CD4-positive, alpha-beta memory T cell (primary cell): ENCODE results near the gene ISLR2. TPM values are rescaled to one million over a fixed set of nuclear protein-coding genes. Genes with fewer than 3 reads are reported as not detected.

ENCODE experiments used
- CTCF ChIA-PET: fragments of 350-600 bp; sonication (Branson Sonifier 250); formaldehyde crosslinking; loops from one replicate; lab custom pipeline; 2021; ENCODE audit warnings: inconsistent platforms; ENCODE audit not compliant: partially characterized antibody; lab: Charles Lee
- POLR2A ChIA-PET: fragments of 350-600 bp; sonication (Branson Sonifier 250); formaldehyde crosslinking; loops from one replicate; lab custom pipeline; 2021; ENCODE audit not compliant: partially characterized antibody; lab: Charles Lee
- DNase-seq, 5 donors: peaks; one replicate each; pipeline versions ENCODE4 v3.0.0 to v3.0.0-alpha.2; 2020 to 2022; ENCODE audit warnings: mixed read lengths in 1 of 5
- H3K27ac ChIP-seq: one replicate; pipeline ENCODE4 v1.7.0; 2013; ENCODE audit warnings: low read depth, low read length
- H3K27me3 ChIP-seq: 2 replicates; pipeline ENCODE4 v1.7.0; 2013; ENCODE audit warnings: mild to moderate bottlenecking, low read length, moderate library complexity; ENCODE audit not compliant: insufficient read depth
- H3K36me3 ChIP-seq: 2 replicates; pipeline ENCODE4 v1.7.0; 2013; ENCODE audit warnings: mild to moderate bottlenecking, low read length, moderate library complexity; ENCODE audit not compliant: insufficient read depth
- H3K4me1 ChIP-seq: 2 replicates; pipeline ENCODE4 v1.7.0; 2013; ENCODE audit warnings: mild to moderate bottlenecking, low read length, moderate library complexity; ENCODE audit not compliant: insufficient read depth
- H3K4me3 ChIP-seq, 2 donors: one replicate each; pipeline ENCODE4 v1.7.0; 2013; ENCODE audit warnings: low read length in 2 of 2, mild to moderate bottlenecking in 1 of 2
- H3K9me3 ChIP-seq, 2 donors: one replicate each; pipeline ENCODE4 v1.7.0; 2013; ENCODE audit warnings: low read length in 2 of 2, control low read depth in 1 of 2; ENCODE audit not compliant: control insufficient read depth in 1 of 2
- H3K27ac Mint-ChIP-seq, 7 donors: one replicate each; pipeline ENCODE4 v1.8.0; 2020 to 2021; ENCODE audit warnings: mixed read lengths in 7 of 7, mild to moderate bottlenecking in 6 of 7, inconsistent platforms in 3 of 7, moderate library complexity in 3 of 7
- H3K27me3 Mint-ChIP-seq, 2 donors: one replicate each; pipeline ENCODE4 v1.8.0; 2020 to 2021; ENCODE audit warnings: mixed read lengths in 2 of 2
- H3K36me3 Mint-ChIP-seq, 2 donors: one replicate each; pipeline ENCODE4 v1.8.0; 2020 to 2021; ENCODE audit warnings: mixed read lengths in 2 of 2, inconsistent platforms in 1 of 2, mild to moderate bottlenecking in 1 of 2
- H3K4me1 Mint-ChIP-seq, 4 donors: one replicate each; pipeline ENCODE4 v1.8.0; 2020 to 2021; ENCODE audit warnings: mixed read lengths in 4 of 4, mild to moderate bottlenecking in 1 of 4
- H3K4me3 Mint-ChIP-seq, 8 donors: one replicate each; pipeline ENCODE4 v1.8.0; 2020 to 2021; ENCODE audit warnings: mixed read lengths in 8 of 8, mild to moderate bottlenecking in 7 of 8, moderate library complexity in 6 of 8, inconsistent platforms in 3 of 8
- H3K9me3 Mint-ChIP-seq, 8 donors: one replicate each; pipeline ENCODE4 v1.8.0; 2020 to 2021; ENCODE audit warnings: mixed read lengths in 8 of 8, mild to moderate bottlenecking in 5 of 8, inconsistent platforms in 3 of 8, moderate library complexity in 1 of 8
- intact Hi-C: fragments of 100-400 bp; cut with micrococcal nuclease; formaldehyde crosslinking; loops from one replicate; pipeline ENCODE4 v1.15.1; 2023
- polyA plus RNA-seq, 2 donors: library from polyadenylated mRNA; unstranded; fragments of 300-500 nt; fragmentation: Illumina TruSeq; gene quantifications; one replicate each; pipeline ENCODE4 v1.2.3, GENCODE V29; 2021
- total RNA-seq, 2 experiments: library from RNA; stranded (reverse); gene quantifications; one replicate each; pipeline ENCODE4 v1.2.3, GENCODE V29; 2021

Gene ISLR2
- total and polyA plus RNA-seq, 4 experiments from 2014 or later, result not detected

GRCh38 chr15:74144153-74144775 lies 13.9 kb downstream of the ISLR2 start:
- intact Hi-C loops, result no loop called here
- H3K36me3 Mint-ChIP-seq, result no peaks in the 10 kb centered on the region
- CTCF ChIA-PET, result no interaction called here

GRCh38 chr15:74146277-74146800 lies 16.0 kb downstream of the ISLR2 start:
- no peaks in the 10 kb centered on the region for H3K27me3 ChIP-seq
- Mint-ChIP-seq H3K4me3 (no peak overlapping the region), H3K9me3 (peaks cover 0 to 10% (median 5%) of the 10 kb centered on the region in 8 donors), H3K4me1 (no peaks in the 10 kb centered on the region), H3K27ac (no peak overlapping the region), H3K27me3 (peaks cover 19 to 20% of the 10 kb centered on the region in 2 donors), H3K36me3 (no peaks in the 10 kb centered on the region)
- no peaks in the 10 kb centered on the region for H3K36me3 ChIP-seq
- H3K4me3 ChIP-seq, result no peak overlapping the region
- intact Hi-C loops, result no loop called here
- H3K9me3 ChIP-seq, result no peaks in the 10 kb centered on the region
- H3K4me1 ChIP-seq, result no peaks in the 10 kb centered on the region
- ChIA-PET CTCF (no interaction called here), POLR2A (no interaction called here)
- H3K27ac ChIP-seq, result no peak overlapping the region
- DNase-seq, result no peak

More at GRCh38 chr15:74144153-74144775, 13.9 kb downstream of the ISLR2 start:
- Mint-ChIP-seq H3K27ac (no peak overlapping the region), H3K4me1 (no peaks in the 10 kb centered on the region), H3K27me3 (peaks cover 23 to 31% of the 10 kb centered on the region in 2 donors), H3K4me3 (no peak overlapping the region), H3K9me3 (peaks cover 0 to 10% (median 5%) of the 10 kb centered on the region in 8 donors)
- Histone ChIP-seq H3K4me3 (no peak overlapping the region), H3K27me3 (no peaks in the 10 kb centered on the region), H3K9me3 (no peaks in the 10 kb centered on the region), H3K27ac (no peak overlapping the region), H3K36me3 (no peaks in the 10 kb centered on the region), H3K4me1 (no peaks in the 10 kb centered on the region)
- POLR2A ChIA-PET, result no interaction called here
- no peak for DNase-seq

- DNase-seq, result no peak
- no peaks in the 10 kb centered on the region for H3K4me1 ChIP-seq
- no peak overlapping the region for H3K4me3 ChIP-seq
- no peaks in the 10 kb centered on the region for H3K36me3 ChIP-seq
- Mint-ChIP-seq H3K27ac (no peak overlapping the region), H3K9me3 (peaks cover 0 to 10% (median 5%) of the 10 kb centered on the region in 8 donors), H3K4me3 (no peak overlapping the region), H3K4me1 (no peaks in the 10 kb centered on the region), H3K36me3 (no peaks in the 10 kb centered on the region), H3K27me3 (peaks cover 19 to 20% of the 10 kb centered on the region in 2 donors)
- no peak overlapping the region for H3K27ac ChIP-seq
- CTCF ChIA-PET, result no interaction called here
- H3K27me3 ChIP-seq, result no peaks in the 10 kb centered on the region
- POLR2A ChIA-PET, result no interaction called here
- no peaks in the 10 kb centered on the region for H3K9me3 ChIP-seq
- intact Hi-C loops, result no loop called here
Observed at GRCh38 chr15:74147051-74147450, 16.7 kb downstream of the ISLR2 start.

GRCh38 chr15:74155766-74156417 lies 25.5 kb downstream of the ISLR2 start:
- ChIA-PET CTCF (interaction anchor here (1.5 kb wide), 1 partner anchor 28 kb away, joined by 3 read pairs; no protein-coding TSS in a partner anchor), POLR2A (no interaction called here)
- no peak overlapping the region for H3K4me3 ChIP-seq
- intact Hi-C loops, result no loop called here
- Mint-ChIP-seq H3K9me3 (peaks cover 0 to 1% (median 0%) of the 10 kb centered on the region in 8 donors), H3K4me1 (peaks cover 0 to 5% (median 2%) of the 10 kb centered on the region in 4 donors), H3K27ac (no peak overlapping the region), H3K27me3 (peaks cover 16 to 24% of the 10 kb centered on the region in 2 donors), H3K4me3 (no peak overlapping the region), H3K36me3 (no peaks in the 10 kb centered on the region)
- H3K4me1 ChIP-seq, result no peaks in the 10 kb centered on the region
- no peak for DNase-seq
- H3K27ac ChIP-seq, result no peak overlapping the region
- H3K27me3 ChIP-seq, result no peaks in the 10 kb centered on the region
- no peaks in the 10 kb centered on the region for H3K9me3 ChIP-seq
- H3K36me3 ChIP-seq, result no peaks in the 10 kb centered on the region

- DNase-seq, result no peak
- peaks cover 0 to 1% (median 0%) of the 10 kb centered on the region in 8 donors for H3K9me3 Mint-ChIP-seq
- no peaks in the 10 kb centered on the region for H3K4me1 ChIP-seq
- H3K27ac ChIP-seq, result no peak overlapping the region
- H3K36me3 Mint-ChIP-seq, result no peaks in the 10 kb centered on the region
- no peaks in the 10 kb centered on the region for H3K9me3 ChIP-seq
- H3K36me3 ChIP-seq, result no peaks in the 10 kb centered on the region
- no peak overlapping the region for H3K4me3 Mint-ChIP-seq
- peaks cover 15 to 24% of the 10 kb centered on the region in 2 donors for H3K27me3 Mint-ChIP-seq
- no peaks in the 10 kb centered on the region for H3K27me3 ChIP-seq
- H3K4me3 ChIP-seq, result no peak overlapping the region
- POLR2A ChIA-PET, result no interaction called here
- no peak overlapping the region for H3K27ac Mint-ChIP-seq
- intact Hi-C loops, result no loop called here
- CTCF ChIA-PET, result interaction anchor here (1.5 kb wide), 1 partner anchor 29 kb away, joined by 3 read pairs; no protein-coding TSS in a partner anchor
- H3K4me1 Mint-ChIP-seq, result peaks cover 0 to 5% (median 2%) of the 10 kb centered on the region in 4 donors
Observed at GRCh38 chr15:74156678-74157411, 26.5 kb downstream of the ISLR2 start.

GRCh38 chr15:74157868-74158827 lies 27.8 kb downstream of the ISLR2 start:
- H3K9me3 ChIP-seq, result no peaks in the 10 kb centered on the region
- DNase-seq, result no peak
- CTCF ChIA-PET, result no interaction called here
- no peaks in the 10 kb centered on the region for H3K36me3 ChIP-seq
- Mint-ChIP-seq H3K4me1 (peaks cover 0 to 5% (median 2%) of the 10 kb centered on the region in 4 donors), H3K9me3 (peaks cover 0 to 3% (median 0%) of the 10 kb centered on the region in 8 donors), H3K36me3 (peaks cover 0 to 4% of the 10 kb centered on the region in 2 donors), H3K4me3 (no peak overlapping the region), H3K27ac (no peak overlapping the region), H3K27me3 (peaks cover 20 to 29% of the 10 kb centered on the region in 2 donors)
- POLR2A ChIA-PET, result no interaction called here
- no peaks in the 10 kb centered on the region for H3K4me1 ChIP-seq
- H3K27me3 ChIP-seq, result no peaks in the 10 kb centered on the region
- intact Hi-C loops, result no loop called here
- H3K4me3 ChIP-seq, result no peak overlapping the region
- no peak overlapping the region for H3K27ac ChIP-seq
